H1 (cell line): ENCODE results near the gene MPDU1. TPM values are rescaled to one million over a fixed set of nuclear protein-coding genes. Genes with fewer than 3 reads are reported as not detected.

ENCODE experiments used
- CHD7 ChIP-seq: fragments of 300-600 bp; sonication (generic); IDR thresholded peaks from 2 replicates; pipeline ENCODE4 v1.7.1; 2012; ENCODE audit warnings: low read length, moderate library complexity, mild to moderate bottlenecking, inconsistent platforms; ENCODE audit not compliant: insufficient replicate concordance
- CREB1 ChIP-seq: IDR thresholded peaks from 2 replicates; pipeline ENCODE4 v1.6.1; 2012; ENCODE audit warnings: inconsistent platforms
- KDM1A ChIP-seq: fragments of 200-600, 300-600 bp; sonication (generic); IDR thresholded peaks from 2 replicates; pipeline ENCODE4 v1.7.1; 2016; ENCODE audit warnings: mild to moderate bottlenecking, low read length, borderline replicate concordance
- KDM4A ChIP-seq: IDR thresholded peaks from one replicate; pipeline ENCODE4 v1.7.1; 2012; ENCODE audit warnings: low read depth, mild to moderate bottlenecking, moderate library complexity, low read length, inconsistent platforms; ENCODE audit not compliant: severe bottlenecking
- POLR2A ChIP-seq, 2 experiments: IDR thresholded peaks; 1 replicate in 1 of 2; 2 replicates in 1 of 2; pipeline ENCODE4 v1.6.1; 2011; ENCODE audit warnings: low read depth in 2 of 2, low read length in 2 of 2, mild to moderate bottlenecking in 2 of 2; ENCODE audit errors: control extremely low read depth in 1 of 2
- SP1 ChIP-seq: IDR thresholded peaks from 2 replicates; pipeline ENCODE4 v1.6.1; 2011; ENCODE audit warnings: low read depth, low read length
- SP4 ChIP-seq: IDR thresholded peaks from 2 replicates; pipeline ENCODE4 v1.6.1; 2012; ENCODE audit warnings: low read length, inconsistent platforms
- TAF7 ChIP-seq: optimal IDR thresholded peaks from 2 replicates; pipeline ENCODE3; 2011; ENCODE audit warnings: low read depth, mild to moderate bottlenecking, inconsistent platforms, low read length, moderate library complexity, borderline replicate concordance
- TBP ChIP-seq: IDR thresholded peaks from 2 replicates; pipeline ENCODE4 v1.6.1; 2011; ENCODE audit warnings: low read depth, low read length, improper control_type of control experiment
- polyA plus RNA-seq, 7 experiments: library from polyadenylated mRNA; depleted of rRNA in 3 of 7; stranded (reverse) in 5 of 7; unstranded in 2 of 7; fragments of >200 nt in 5 of 7; fragments of 200-250 nt in 2 of 7; gene quantifications; 1 replicate in 5 of 7; 2 replicates in 1 of 7; 4 replicates in 1 of 7; pipeline versions ENCODE4 v1.2.1 to v1.2.3, GENCODE V29; 2011 to 2013; ENCODE audit warnings: missing spikeins in 2 of 7, mixed read lengths in 2 of 7
- total RNA-seq: library from RNA; stranded (reverse); fragmentation: NEBNext Ultra II Directional; extraction: Animal tissue kit (Norgen Biotek cat#: 25700); gene quantifications from 2 replicates; pipeline ENCODE4 v1.2.1, GENCODE V29; 2021
- TF ChIP-seq, protein P1 (sequence below): IDR thresholded peaks from 2 replicates; pipeline ENCODE4 v1.6.1; 2011; ENCODE audit warnings: low read depth, mild to moderate bottlenecking, low read length; ENCODE audit not compliant: insufficient read depth

Gene MPDU1
- total and polyA plus RNA-seq, 2 of the 8 experiments (the other 6 are each of a cell fraction or from before 2014, with no cell fraction given): 63.2 to 142 TPM

DNA sequence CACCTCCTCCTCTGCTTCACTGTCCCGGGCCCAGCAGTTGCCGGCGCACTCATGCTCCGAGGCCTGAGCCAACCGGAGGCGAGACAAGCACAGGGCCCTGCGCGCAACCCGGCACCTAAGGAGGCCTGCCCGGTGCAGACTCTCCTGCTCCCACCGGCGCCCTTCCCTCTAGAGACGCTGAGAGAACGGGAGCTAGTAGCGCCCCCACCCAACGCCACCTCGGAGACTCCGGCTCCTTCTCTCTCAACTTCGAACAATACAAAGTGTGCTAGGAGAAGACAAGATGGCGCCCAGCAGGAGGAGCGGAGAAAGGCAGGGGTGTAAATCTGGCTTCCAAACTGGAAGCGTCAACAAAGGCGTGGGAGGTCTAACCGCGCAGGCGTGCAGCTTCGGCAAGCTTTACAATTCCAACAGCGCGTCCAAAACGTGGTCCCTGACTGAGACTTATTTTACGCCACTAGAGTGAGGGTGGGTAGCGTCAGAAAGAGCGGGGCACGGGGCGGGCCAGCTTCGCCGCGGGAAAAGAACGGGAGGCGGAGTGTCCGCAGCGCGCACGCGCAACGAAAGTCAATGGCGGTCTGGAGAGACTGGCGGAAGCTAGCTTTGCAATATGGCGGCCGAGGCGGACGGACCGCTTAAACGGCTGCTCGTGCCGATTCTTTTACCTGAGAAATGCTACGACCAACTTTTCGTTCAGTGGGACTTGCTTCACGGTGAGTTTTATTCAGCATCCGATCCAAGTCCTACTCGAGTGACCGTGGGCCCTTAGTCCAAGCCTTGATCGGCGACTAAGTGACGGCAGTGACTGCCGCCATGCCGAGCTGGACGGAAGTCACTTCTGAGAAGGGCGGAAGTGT lies at the start of gene MPDU1 (continued):
- TF ChIP-seq CHD7 (no peak), TBP (peak; percentile 90), SP1 (no peak), POLR2A (IDR thresholded peaks at IDR 0.05; ENCODE audit: control extremely low read depth in 1 of 2, low read depth in 2 of 2, low read length in 2 of 2) (peak; percentile 75 to 94), KDM4A (peak; percentile 43), TAF7 (peak; percentile 84), KDM1A (no peak), SP4 (no peak), CREB1 (no peak; the same call in 1 of the 2 replicates)
- TF ChIP-seq, protein P1, sequence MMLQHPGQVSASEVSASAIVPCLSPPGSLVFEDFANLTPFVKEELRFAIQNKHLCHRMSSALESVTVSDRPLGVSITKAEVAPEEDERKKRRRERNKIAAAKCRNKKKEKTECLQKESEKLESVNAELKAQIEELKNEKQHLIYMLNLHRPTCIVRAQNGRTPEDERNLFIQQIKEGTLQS: no peak
